Esophagus muscularis mucosa (tissue), 4 donors: ENCODE data around the gene RND3. TPM values are rescaled to one million over a fixed set of nuclear protein-coding genes. Genes with fewer than 3 reads are reported as not detected.

Experiments used
- DNase-seq: peaks from one replicate; pipeline ENCODE4 v3.0.0-alpha.2; 2017; ENCODE audit errors: extremely low spot score
- H3K27ac ChIP-seq, 4 donors: fragments of 200-600 bp; sonication (generic); replicated peaks in 1 of 4; 1 replicate in 3 of 4; 2 replicates in 1 of 4; pipeline ENCODE4 v1.5.1; 2016 to 2019; ENCODE audit warnings: mild to moderate bottlenecking in 1 of 4
- H3K27me3 ChIP-seq, 4 donors: fragments of 200-600 bp; sonication (generic); one replicate each; pipeline versions ENCODE4 v1.5.1 to v1.6.0; 2016 to 2019
- H3K36me3 ChIP-seq, 4 donors: fragments of 200-600 bp; sonication (generic); one replicate each; pipeline ENCODE4 v1.5.1; 2016 to 2019
- H3K4me1 ChIP-seq, 4 donors: fragments of 200-600 bp; sonication (generic); one replicate each; pipeline ENCODE4 v1.5.1; 2016 to 2019
- H3K4me3 ChIP-seq, 4 donors: fragments of 200-600 bp; sonication (generic); 1 replicate in 2 of 4; 2 replicates in 2 of 4; pipeline ENCODE4 v1.5.1; 2016 to 2019; ENCODE audit warnings: mild to moderate bottlenecking in 4 of 4, moderate library complexity in 1 of 4
- H3K9me3 ChIP-seq, 4 donors: fragments of 200-600 bp; sonication (generic); 1 replicate in 3 of 4; 2 replicates in 1 of 4; pipeline ENCODE4 v1.5.1; 2016 to 2019
- EP300 ChIP-seq: sonication (generic); formaldehyde crosslinking; IDR thresholded peaks from one replicate; pipeline ENCODE4 v1.6.1; 2017; ENCODE audit warnings: antibody characterized with exemption
- POLR2A ChIP-seq: fragments of 450-650 bp; IDR thresholded peaks from one replicate; pipeline ENCODE4 v1.6.1; 2017; ENCODE audit warnings: antibody characterized with exemption, moderate library complexity, mild to moderate bottlenecking, low read depth
- POLR2AphosphoS5 ChIP-seq, 2 donors: sonication (generic); formaldehyde crosslinking; IDR thresholded peaks; one replicate each; pipeline ENCODE4 v1.6.1; 2017; ENCODE audit warnings: antibody characterized with exemption in 2 of 2
- WGBS: methylation state at CpG from one replicate; pipeline ENCODE4 v1.1.5; 2018; 5-methylcytosine and 5-hydroxymethylcytosine counted together
- intact Hi-C: fragments of 100-400 bp; cut with DNase I; formaldehyde crosslinking; loops from one replicate; pipeline ENCODE4 v1.15.1; 2023
- total RNA-seq, 4 donors: library from RNA; depleted of rRNA; stranded (reverse); fragments of >200 nt; gene quantifications; one replicate each; pipeline versions ENCODE4 v1.1.0 to v1.2.1, GENCODE V29; 2016
- TF ChIP-seq, protein P1 (sequence below), 3 experiments: fragments of 200-600 bp in 2 of 3; fragments of 450-650 bp in 1 of 3; sonication (generic) in 2 of 3; IDR thresholded peaks; one replicate each; pipeline ENCODE4 v1.5.1; 2017 to 2019; ENCODE audit warnings: antibody characterized with exemption in 3 of 3, mild to moderate bottlenecking in 2 of 3, moderate library complexity in 1 of 3

The RND3 gene
- total RNA-seq, 4 donors from 2014 or later = 39.6 to 219 (median 73.5) TPM

DNA sequence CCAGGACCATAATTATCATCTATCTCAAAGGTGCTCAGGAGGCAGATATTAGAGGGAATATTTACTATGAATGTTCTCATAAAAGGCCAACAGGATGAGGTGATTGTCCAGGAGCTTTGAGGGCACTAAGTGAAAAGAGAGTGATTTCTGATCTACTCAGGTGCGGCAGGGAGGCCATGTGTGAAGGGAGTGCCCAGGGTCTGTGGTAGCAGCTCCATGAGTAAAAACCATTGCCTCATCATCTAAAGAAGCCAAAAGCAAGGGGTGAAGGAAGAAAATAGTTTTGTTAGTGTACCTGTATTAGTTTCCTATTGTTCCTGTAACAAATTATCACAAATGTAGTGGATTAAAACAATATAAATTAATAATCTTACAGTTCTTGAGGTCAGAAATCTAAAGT lies 22.5 kb downstream of the RND3 start:
- Histone ChIP-seq H3K4me1 (peaks cover 23 to 48% (median 43%) of the 10 kb centered on the region in 4 donors), H3K27me3 (no peaks in the 10 kb centered on the region), H3K36me3 (peaks cover 5 to 26% (median 14%) of the 10 kb centered on the region in 4 donors), H3K9me3 (no peaks in the 10 kb centered on the region), H3K27ac (peak overlapping the region in 3 of 4 donors; percentile 74 to 81 (median 75)), H3K4me3 (no peak overlapping the region)
- TF ChIP-seq, protein P1, sequence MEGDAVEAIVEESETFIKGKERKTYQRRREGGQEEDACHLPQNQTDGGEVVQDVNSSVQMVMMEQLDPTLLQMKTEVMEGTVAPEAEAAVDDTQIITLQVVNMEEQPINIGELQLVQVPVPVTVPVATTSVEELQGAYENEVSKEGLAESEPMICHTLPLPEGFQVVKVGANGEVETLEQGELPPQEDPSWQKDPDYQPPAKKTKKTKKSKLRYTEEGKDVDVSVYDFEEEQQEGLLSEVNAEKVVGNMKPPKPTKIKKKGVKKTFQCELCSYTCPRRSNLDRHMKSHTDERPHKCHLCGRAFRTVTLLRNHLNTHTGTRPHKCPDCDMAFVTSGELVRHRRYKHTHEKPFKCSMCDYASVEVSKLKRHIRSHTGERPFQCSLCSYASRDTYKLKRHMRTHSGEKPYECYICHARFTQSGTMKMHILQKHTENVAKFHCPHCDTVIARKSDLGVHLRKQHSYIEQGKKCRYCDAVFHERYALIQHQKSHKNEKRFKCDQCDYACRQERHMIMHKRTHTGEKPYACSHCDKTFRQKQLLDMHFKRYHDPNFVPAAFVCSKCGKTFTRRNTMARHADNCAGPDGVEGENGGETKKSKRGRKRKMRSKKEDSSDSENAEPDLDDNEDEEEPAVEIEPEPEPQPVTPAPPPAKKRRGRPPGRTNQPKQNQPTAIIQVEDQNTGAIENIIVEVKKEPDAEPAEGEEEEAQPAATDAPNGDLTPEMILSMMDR (IDR thresholded peaks at IDR 0.05) = no peak
- TF ChIP-seq POLR2A (no peak), POLR2AphosphoS5 (IDR thresholded peaks at IDR 0.05) (no peak), EP300 (no peak)
- 100% methylated on average over 1 of the region's 1 CpG for WGBS
- no peak for DNase-seq
- intact Hi-C loops = no loop called here

DNA sequence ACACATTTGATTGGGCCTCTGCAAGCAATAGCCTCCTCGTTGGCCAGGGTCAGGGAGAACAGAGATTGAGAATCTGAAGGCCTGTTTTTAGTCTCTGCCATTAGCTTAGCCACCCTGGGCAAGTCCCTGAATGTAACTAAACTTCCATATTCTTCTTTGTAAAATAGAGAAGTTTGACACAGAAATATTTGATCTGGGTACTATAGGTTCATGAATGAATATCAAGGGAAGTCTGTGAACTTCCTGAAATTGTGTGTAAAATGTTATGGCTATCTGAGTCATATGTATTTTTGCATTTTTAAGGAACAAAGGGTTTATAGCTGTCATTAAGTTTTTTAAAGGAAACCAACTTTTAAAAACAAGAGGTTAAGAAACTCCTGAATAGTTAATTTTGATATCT lies 23.2 kb downstream of the RND3 start:
- Histone ChIP-seq H3K36me3 (peaks cover 0 to 18% (median 7%) of the 10 kb centered on the region in 4 donors), H3K27ac (no peak overlapping the region), H3K9me3 (no peaks in the 10 kb centered on the region), H3K27me3 (no peaks in the 10 kb centered on the region), H3K4me1 (peaks cover 23 to 44% (median 41%) of the 10 kb centered on the region in 4 donors), H3K4me3 (no peak overlapping the region)
- intact Hi-C loops = no loop called here
- WGBS = 75% methylated on average over 1 of the region's 1 CpG
- no peak for DNase-seq
- TF ChIP-seq EP300 (no peak), POLR2A (no peak), POLR2AphosphoS5 (IDR thresholded peaks at IDR 0.05) (no peak)
- TF ChIP-seq, protein P1 (IDR thresholded peaks at IDR 0.05) = no peak

DNA sequence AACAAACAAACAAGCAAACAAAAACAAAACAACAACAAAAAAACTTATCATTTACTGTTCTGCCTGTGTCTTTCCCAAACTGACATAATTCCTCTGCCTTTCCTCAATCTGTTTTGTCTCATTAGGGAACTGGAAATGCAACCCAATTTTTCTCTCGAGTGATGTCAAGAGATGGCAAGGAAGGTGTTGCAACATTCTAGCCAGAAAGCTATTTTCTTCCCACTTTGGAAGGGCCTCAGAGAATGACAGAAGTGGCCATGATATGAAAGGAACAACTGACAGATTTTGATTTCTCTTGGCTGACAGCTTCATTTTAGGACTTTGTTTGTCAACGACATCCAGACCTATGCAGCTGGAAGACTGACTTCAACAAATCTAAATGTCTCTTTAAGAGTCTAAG lies 24.7 kb downstream of the RND3 start:
- DNase-seq = no peak
- Histone ChIP-seq H3K4me1 (peaks cover 23 to 30% (median 27%) of the 10 kb centered on the region in 4 donors), H3K27ac (no peak overlapping the region), H3K9me3 (no peaks in the 10 kb centered on the region), H3K36me3 (peaks cover 0 to 5% (median 0%) of the 10 kb centered on the region in 4 donors), H3K4me3 (no peak overlapping the region), H3K27me3 (no peaks in the 10 kb centered on the region)
- TF ChIP-seq EP300 (no peak), POLR2AphosphoS5 (IDR thresholded peaks at IDR 0.05) (no peak), POLR2A (no peak)
- TF ChIP-seq, protein P1 (IDR thresholded peaks at IDR 0.05) = no peak
- 65% methylated on average over 2 of the region's 2 CpGs for WGBS
- intact Hi-C loops = no loop called here

DNA sequence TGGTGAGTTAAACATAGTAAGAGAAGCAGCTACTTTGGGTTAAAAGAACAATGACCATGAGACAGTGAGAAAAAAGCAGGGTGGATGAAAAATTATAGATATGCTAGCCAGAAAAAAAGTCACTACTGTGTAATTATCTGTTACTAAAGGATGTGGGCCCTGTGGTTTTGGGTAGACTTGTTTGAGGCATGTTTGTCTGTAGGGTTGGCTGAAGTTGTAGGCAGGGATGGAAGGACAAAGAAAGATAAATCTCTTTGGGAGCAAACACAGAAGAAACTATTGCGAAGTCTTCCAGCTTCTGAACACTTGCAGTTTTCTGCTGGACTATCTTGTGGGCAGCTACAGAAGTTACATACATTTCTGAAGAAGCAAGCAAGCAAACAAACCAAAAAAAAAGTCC lies 28.2 kb downstream of the RND3 start:
- Histone ChIP-seq H3K9me3 (no peaks in the 10 kb centered on the region), H3K36me3 (no peaks in the 10 kb centered on the region), H3K4me3 (no peak overlapping the region), H3K4me1 (peaks cover 0 to 6% (median 0%) of the 10 kb centered on the region in 4 donors), H3K27me3 (no peaks in the 10 kb centered on the region), H3K27ac (no peak overlapping the region)
- DNase-seq = no peak
- TF ChIP-seq, protein P1 (IDR thresholded peaks at IDR 0.05) = no peak
- no peak for TF ChIP-seq POLR2AphosphoS5 (IDR thresholded peaks at IDR 0.05)
- no peak for TF ChIP-seq EP300
- no peak for TF ChIP-seq POLR2A
- 94% methylated on average over 1 of the region's 1 CpG for WGBS
- intact Hi-C loops = no loop called here

DNA sequence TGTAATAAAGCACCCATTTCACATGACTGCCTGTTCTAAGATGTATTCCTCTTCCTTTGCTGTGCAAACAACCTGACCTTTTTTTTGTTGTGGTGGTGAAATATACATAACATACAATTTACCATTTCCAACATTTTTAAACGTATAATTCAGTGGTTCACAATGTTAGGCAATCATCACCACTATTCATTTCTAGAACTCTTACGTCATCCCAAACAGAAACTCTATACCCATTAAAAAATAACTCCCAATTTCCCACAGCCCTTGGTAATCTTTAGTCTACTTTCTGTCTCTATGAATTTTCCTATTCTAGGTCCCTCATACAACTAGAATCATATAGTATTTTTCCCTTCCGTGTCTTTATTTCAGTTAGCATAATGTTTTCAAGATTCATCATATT lies 36.7 kb downstream of the RND3 start:
- no peak for DNase-seq
- no peaks in the 10 kb centered on the region for H3K4me1 ChIP-seq
- H3K4me3 ChIP-seq = no peak overlapping the region
- H3K36me3 ChIP-seq = no peaks in the 10 kb centered on the region
- no peaks in the 10 kb centered on the region for H3K27me3 ChIP-seq
- TF ChIP-seq POLR2A = no peak
- no peak for TF ChIP-seq EP300
- 88% methylated on average over 3 of the region's 3 CpGs for WGBS
- no peak overlapping the region for H3K27ac ChIP-seq
- no peaks in the 10 kb centered on the region for H3K9me3 ChIP-seq
- intact Hi-C loops = no loop called here
